HepG2 (cell line): ENCODE data around the gene SMIM14. TPM values are rescaled to one million over a fixed set of nuclear protein-coding genes. Genes with fewer than 3 reads are reported as not detected.

Experiments
- ATF2 ChIP-seq: sonication (generic); formaldehyde crosslinking; IDR thresholded peaks from 2 replicates; pipeline ENCODE4 v1.4.0; 2020; ENCODE audit warnings: missing genetic modification reagents
- ATRX ChIP-seq: sonication (generic); formaldehyde crosslinking; IDR thresholded peaks from 2 replicates; pipeline ENCODE4 v1.4.0; 2020; ENCODE audit warnings: missing genetic modification reagents, borderline replicate concordance
- E2F5 ChIP-seq: sonication (generic); formaldehyde crosslinking; conservative IDR thresholded peaks from 2 replicates; pipeline ENCODE4 v1.4.0; 2020; ENCODE audit warnings: missing genetic modification reagents
- HDAC2 ChIP-seq: sonication (generic); formaldehyde crosslinking; IDR thresholded peaks from 2 replicates; pipeline ENCODE4 v1.4.0; 2020; ENCODE audit warnings: missing genetic modification reagents
- NONO ChIP-seq, 2 experiments: fragments of 450-650 bp in 1 of 2; sonication (generic) in 1 of 2; formaldehyde crosslinking in 1 of 2; IDR thresholded peaks in 1 of 2; conservative IDR thresholded peaks in 1 of 2; 2 replicates each; pipeline versions ENCODE4 v1.6.1 to v1.8.0; 2017 to 2022; ENCODE audit warnings: mild to moderate bottlenecking in 1 of 2, missing genetic modification reagents in 1 of 2, moderate library complexity in 1 of 2
- PHF8 ChIP-seq: sonication (generic); formaldehyde crosslinking; IDR thresholded peaks from 2 replicates; pipeline ENCODE4 v1.5.0; 2020; ENCODE audit warnings: missing genetic modification reagents
- TFDP2 ChIP-seq: sonication (generic); formaldehyde crosslinking; IDR thresholded peaks from 2 replicates; pipeline ENCODE4 v1.4.0; 2020; ENCODE audit warnings: missing genetic modification reagents
- THRA ChIP-seq: sonication (generic); formaldehyde crosslinking; IDR thresholded peaks from 2 replicates; pipeline ENCODE4 v1.4.0; 2020; ENCODE audit warnings: missing genetic modification reagents, borderline replicate concordance
- ZBTB49 ChIP-seq: sonication (generic); formaldehyde crosslinking; IDR thresholded peaks from 2 replicates; pipeline ENCODE4 v1.4.0; 2020; ENCODE audit warnings: missing genetic modification reagents, borderline replicate concordance
- ZMYM3 ChIP-seq: sonication (generic); formaldehyde crosslinking; IDR thresholded peaks from 2 replicates; pipeline ENCODE4 v1.5.1; 2020; ENCODE audit warnings: mild to moderate bottlenecking, missing genetic modification reagents
- ZNF343 ChIP-seq: sonication (generic); formaldehyde crosslinking; IDR thresholded peaks from 2 replicates; pipeline ENCODE4 v1.4.0; 2020; ENCODE audit warnings: mild to moderate bottlenecking, missing genetic modification reagents
- ZNF414 ChIP-seq: sonication (generic); formaldehyde crosslinking; IDR thresholded peaks from 2 replicates; pipeline ENCODE4 v1.5.0; 2020; ENCODE audit warnings: missing genetic modification reagents
- ZNF484 ChIP-seq: sonication (generic); formaldehyde crosslinking; IDR thresholded peaks from 2 replicates; pipeline ENCODE4 v1.5.1; 2020; ENCODE audit warnings: mild to moderate bottlenecking, low read depth, missing genetic modification reagents, borderline replicate concordance
- ZNF563 ChIP-seq: sonication (generic); formaldehyde crosslinking; IDR thresholded peaks from 2 replicates; pipeline ENCODE4 v1.8.0; 2022; ENCODE audit warnings: mild to moderate bottlenecking, moderate library complexity, missing genetic modification reagents
- ZNF687 ChIP-seq: sonication (generic); formaldehyde crosslinking; IDR thresholded peaks from 2 replicates; pipeline ENCODE4 v1.5.1; 2020; ENCODE audit warnings: mild to moderate bottlenecking, missing genetic modification reagents, moderate library complexity
- polyA plus RNA-seq, 8 experiments: library from polyadenylated mRNA; depleted of rRNA in 3 of 8; stranded (reverse) in 7 of 8; unstranded in 1 of 8; fragments of >200 nt; fragmentation: Illumina TruSeq in 4 of 8; extraction: Trizol in 4 of 8; gene quantifications; 2 replicates each; pipeline versions ENCODE4 v1.2.1 to v1.2.3, GENCODE V29; 2011 to 2016; ENCODE audit warnings: low read depth in 4 of 8, missing spikeins in 1 of 8, mixed read lengths in 1 of 8; ENCODE audit not compliant: insufficient read depth in 1 of 8
- total RNA-seq, 5 experiments: library from RNA; depleted of rRNA; stranded (reverse); fragments of >200 nt; fragmentation: Illumina TruSeq; extraction: Trizol; gene quantifications; 2 replicates each; pipeline ENCODE4 v1.2.3, GENCODE V29; 2016; ENCODE audit warnings: low read depth in 1 of 5

SMIM14 gene
- total and polyA plus RNA-seq, 2 of the 13 experiments (the other 11 are each of a cell fraction or from before 2014, with no cell fraction given): 16.3 to 28.1 TPM

GRCh38 chr4:39642885-39643552, 4.4 kb upstream of the SMIM14 start (continued):
- TF ChIP-seq ZNF687 (CRISPR knock-in tag): no peak
- no peak for TF ChIP-seq ZNF343 (CRISPR knock-in tag)
- peak; percentile 55; the same call in 1 of the 2 replicates for TF ChIP-seq ZMYM3
- TF ChIP-seq E2F5 (CRISPR knock-in tag): no peak
- TF ChIP-seq ATF2 (CRISPR knock-in tag): no peak
- TF ChIP-seq ZNF484: no peak
- TF ChIP-seq TFDP2: no peak
- no peak for TF ChIP-seq ZBTB49 (CRISPR knock-in tag)
- TF ChIP-seq PHF8 (CRISPR knock-in tag): no peak
- TF ChIP-seq THRA: no peak
- no peak for TF ChIP-seq ZNF563
- no peak for TF ChIP-seq ATRX (CRISPR knock-in tag)
- no peak for TF ChIP-seq NONO (IDR thresholded peaks at IDR 0.05)
- TF ChIP-seq NONO (CRISPR knock-in tag; conservative IDR thresholded peaks at IDR 0.05): no peak
- TF ChIP-seq ZNF414: no peak
- peak; percentile 32; the same call in 1 of the 2 replicates for TF ChIP-seq HDAC2 (CRISPR knock-in tag)
